Activated CD4-positive, alpha-beta memory T cell treated with anti-CD3 and anti-CD28 coated beads for 36 hours (primary cell): ENCODE measurements around the gene DNER. TPM values are rescaled to one million over a fixed set of nuclear protein-coding genes. Genes with fewer than 3 reads are reported as not detected.
"Not testable (repeated sequence)": the region's sequence is repeated elsewhere in the genome, so short reads cannot be mapped to it uniquely, and the experiment has no call there.

Experiments
- CTCF ChIA-PET: fragments of 350-600 bp; sonication (Branson Sonifier 250); formaldehyde crosslinking; loops from one replicate; lab custom pipeline; 2021; ENCODE audit warnings: antibody characterized with exemption, inconsistent platforms; lab: Charles Lee
- POLR2A ChIA-PET: fragments of 350-600 bp; sonication (Branson Sonifier 250); formaldehyde crosslinking; loops from one replicate; lab custom pipeline; 2021; ENCODE audit warnings: antibody characterized with exemption; lab: Charles Lee
- DNase-seq: peaks from one replicate; pipeline ENCODE4 v3.0.0-alpha.2; 2020
- H3K27ac Mint-ChIP-seq: one replicate; pipeline ENCODE4 v1.8.0; 2021; ENCODE audit warnings: mixed read lengths
- H3K27me3 Mint-ChIP-seq: one replicate; pipeline ENCODE4 v1.8.0; 2021; ENCODE audit warnings: mixed read lengths
- H3K36me3 Mint-ChIP-seq: one replicate; pipeline ENCODE4 v1.8.0; 2021; ENCODE audit warnings: mixed read lengths
- H3K4me1 Mint-ChIP-seq: one replicate; pipeline ENCODE4 v1.8.0; 2021; ENCODE audit warnings: low read depth, mixed read lengths
- H3K4me3 Mint-ChIP-seq: one replicate; pipeline ENCODE4 v1.8.0; 2021; ENCODE audit warnings: mild to moderate bottlenecking, mixed read lengths
- H3K9me3 Mint-ChIP-seq: one replicate; pipeline ENCODE4 v1.8.0; 2021; ENCODE audit warnings: mixed read lengths
- intact Hi-C: fragments of 100-400 bp; cut with micrococcal nuclease; formaldehyde crosslinking; loops from one replicate; pipeline ENCODE4 v1.15.1; 2023
- total RNA-seq, 2 experiments: library from RNA; stranded (reverse); gene quantifications; one replicate each; pipeline ENCODE4 v1.2.3, GENCODE V29; 2021

Gene DNER
- total RNA-seq, 2 experiments from 2014 or later, result not detected

- Mint-ChIP-seq H3K36me3 (no peaks in the 10 kb centered on the region), H3K4me1 (no peaks in the 10 kb centered on the region), H3K27ac (no peak overlapping the region), H3K9me3 (no peaks in the 10 kb centered on the region), H3K27me3 (peaks cover 6% of the 10 kb centered on the region), H3K4me3 (no peak overlapping the region)
- no peak for DNase-seq
- CTCF ChIA-PET, result no interaction called here
- POLR2A ChIA-PET, result no interaction called here
- intact Hi-C loops, result no loop called here
Measured at GRCh38 chr2:229629039-229629438, 85.3 kb downstream of the DNER start.

- H3K27ac Mint-ChIP-seq, result no peak overlapping the region
- no peak overlapping the region for H3K4me3 Mint-ChIP-seq
- no peak for DNase-seq
- H3K27me3 Mint-ChIP-seq, result peaks cover 6% of the 10 kb centered on the region
- ChIA-PET CTCF (no interaction called here), POLR2A (no interaction called here)
- H3K4me1 Mint-ChIP-seq, result no peaks in the 10 kb centered on the region
- intact Hi-C loops, result no loop called here
- no peaks in the 10 kb centered on the region for H3K36me3 Mint-ChIP-seq
- H3K9me3 Mint-ChIP-seq, result no peaks in the 10 kb centered on the region
Measured at GRCh38 chr2:229627728-229628127, 86.6 kb downstream of the DNER start.

GRCh38 chr2:229622495-229623355 lies 91.6 kb downstream of the DNER start:
- CTCF ChIA-PET, result no interaction called here
- H3K36me3 Mint-ChIP-seq, result no peaks in the 10 kb centered on the region
- intact Hi-C loops, result no loop called here
- no peak for DNase-seq
- H3K9me3 Mint-ChIP-seq, result no peaks in the 10 kb centered on the region
- no peak overlapping the region for H3K27ac Mint-ChIP-seq
- no peak overlapping the region for H3K4me3 Mint-ChIP-seq
- POLR2A ChIA-PET, result no interaction called here
- H3K27me3 Mint-ChIP-seq, result peaks cover 6% of the 10 kb centered on the region
- H3K4me1 Mint-ChIP-seq, result no peaks in the 10 kb centered on the region

- Mint-ChIP-seq H3K9me3 (no peaks in the 10 kb centered on the region), H3K4me1 (no peaks in the 10 kb centered on the region), H3K27ac (no peak overlapping the region), H3K36me3 (no peaks in the 10 kb centered on the region), H3K27me3 (peaks cover 6% of the 10 kb centered on the region), H3K4me3 (no peak overlapping the region)
- DNase-seq, result no peak
- intact Hi-C loops, result no loop called here
- CTCF ChIA-PET, result no interaction called here
- POLR2A ChIA-PET, result no interaction called here
Measured at GRCh38 chr2:229620759-229621158, 93.6 kb downstream of the DNER start.

- Mint-ChIP-seq H3K27me3 (peaks cover 6% of the 10 kb centered on the region), H3K4me1 (no peaks in the 10 kb centered on the region), H3K27ac (no peak overlapping the region), H3K4me3 (no peak overlapping the region), H3K36me3 (no peaks in the 10 kb centered on the region), H3K9me3 (no peaks in the 10 kb centered on the region)
- CTCF ChIA-PET, result no interaction called here
- intact Hi-C loops, result no loop called here
- POLR2A ChIA-PET, result no interaction called here
- DNase-seq, result no peak
Measured at GRCh38 chr2:229620289-229620688, 94.1 kb downstream of the DNER start.

GRCh38 chr2:229616433-229616832 lies 97.9 kb downstream of the DNER start:
- intact Hi-C loops, result no loop called here
- Mint-ChIP-seq H3K4me1 (no peaks in the 10 kb centered on the region), H3K4me3 (no peak overlapping the region), H3K27me3 (peaks cover 3% of the 10 kb centered on the region), H3K9me3 (no peaks in the 10 kb centered on the region), H3K36me3 (no peaks in the 10 kb centered on the region), H3K27ac (no peak overlapping the region)
- ChIA-PET CTCF (no interaction called here), POLR2A (no interaction called here)
- no peak for DNase-seq

GRCh38 chr2:229614021-229614420 lies 100.3 kb downstream of the DNER start:
- CTCF ChIA-PET, intact Hi-C loops, DNase-seq, H3K4me3 Mint-ChIP-seq, H3K36me3 Mint-ChIP-seq, H3K27me3 Mint-ChIP-seq, H3K9me3 Mint-ChIP-seq, H3K27ac Mint-ChIP-seq, H3K4me1 Mint-ChIP-seq: not testable (repeated sequence)
- POLR2A ChIA-PET, result interaction anchor here (0.6 kb wide), 1 partner anchor 154 kb away, joined by 3 read pairs; no protein-coding TSS in a partner anchor

- no peak overlapping the region for H3K4me3 Mint-ChIP-seq
- no peaks in the 10 kb centered on the region for H3K4me1 Mint-ChIP-seq
- no peak overlapping the region for H3K27ac Mint-ChIP-seq
- POLR2A ChIA-PET, result no interaction called here
- no peaks in the 10 kb centered on the region for H3K9me3 Mint-ChIP-seq
- no peaks in the 10 kb centered on the region for H3K36me3 Mint-ChIP-seq
- CTCF ChIA-PET, result no interaction called here
- intact Hi-C loops, result no loop called here
- DNase-seq, result no peak
- no peaks in the 10 kb centered on the region for H3K27me3 Mint-ChIP-seq
Measured at GRCh38 chr2:229612384-229612971, 101.9 kb downstream of the DNER start.

- H3K9me3 Mint-ChIP-seq, result no peaks in the 10 kb centered on the region
- no peaks in the 10 kb centered on the region for H3K36me3 Mint-ChIP-seq
- intact Hi-C loops, result no loop called here
- CTCF ChIA-PET, result interaction anchor here (0.6 kb wide), 1 partner anchor 337 kb away, joined by 3 read pairs; no protein-coding TSS in a partner anchor
- H3K4me1 Mint-ChIP-seq, result no peaks in the 10 kb centered on the region
- no peak for DNase-seq
- no peak overlapping the region for H3K27ac Mint-ChIP-seq
- POLR2A ChIA-PET, result no interaction called here
- no peaks in the 10 kb centered on the region for H3K27me3 Mint-ChIP-seq
- H3K4me3 Mint-ChIP-seq, result no peak overlapping the region
Measured at GRCh38 chr2:229611360-229611759, 103.0 kb downstream of the DNER start.

- Mint-ChIP-seq H3K4me1 (no peaks in the 10 kb centered on the region), H3K27ac (no peak overlapping the region), H3K27me3 (no peaks in the 10 kb centered on the region), H3K4me3 (no peak overlapping the region), H3K36me3 (no peaks in the 10 kb centered on the region), H3K9me3 (no peaks in the 10 kb centered on the region)
- intact Hi-C loops, result no loop called here
- DNase-seq, result no peak
- POLR2A ChIA-PET, result no interaction called here
- CTCF ChIA-PET, result interaction anchor here (0.6 kb wide), 1 partner anchor 337 kb away, joined by 3 read pairs; no protein-coding TSS in a partner anchor
Measured at GRCh38 chr2:229610872-229611271, 103.5 kb downstream of the DNER start.

- H3K36me3 Mint-ChIP-seq, result no peaks in the 10 kb centered on the region
- no peak overlapping the region for H3K4me3 Mint-ChIP-seq
- H3K9me3 Mint-ChIP-seq, result no peaks in the 10 kb centered on the region
- POLR2A ChIA-PET, result no interaction called here
- intact Hi-C loops, result no loop called here
- no peaks in the 10 kb centered on the region for H3K4me1 Mint-ChIP-seq
- H3K27me3 Mint-ChIP-seq, result no peaks in the 10 kb centered on the region
- no peak for DNase-seq
- no peak overlapping the region for H3K27ac Mint-ChIP-seq
- CTCF ChIA-PET, result no interaction called here
Measured at GRCh38 chr2:229610333-229610732, 104.0 kb downstream of the DNER start.

- no peaks in the 10 kb centered on the region for H3K9me3 Mint-ChIP-seq
- H3K27me3 Mint-ChIP-seq, result peaks cover 18% of the 10 kb centered on the region
- no peak overlapping the region for H3K27ac Mint-ChIP-seq
- CTCF ChIA-PET, result no interaction called here
- intact Hi-C loops, result no loop called here
- no peaks in the 10 kb centered on the region for H3K4me1 Mint-ChIP-seq
- H3K4me3 Mint-ChIP-seq, result no peak overlapping the region
- POLR2A ChIA-PET, result no interaction called here
- DNase-seq, result no peak
- H3K36me3 Mint-ChIP-seq, result no peaks in the 10 kb centered on the region
Measured at GRCh38 chr2:229601936-229602335, 112.4 kb downstream of the DNER start.

- DNase-seq, result no peak
- ChIA-PET POLR2A (no interaction called here), CTCF (no interaction called here)
- intact Hi-C loops, result no loop called here
- H3K9me3 Mint-ChIP-seq, result no peaks in the 10 kb centered on the region
- H3K36me3 Mint-ChIP-seq, result no peaks in the 10 kb centered on the region
- H3K4me3 Mint-ChIP-seq, result no peak overlapping the region
- peaks cover 22% of the 10 kb centered on the region for H3K27me3 Mint-ChIP-seq
- no peak overlapping the region for H3K27ac Mint-ChIP-seq
- no peaks in the 10 kb centered on the region for H3K4me1 Mint-ChIP-seq
Measured at GRCh38 chr2:229601396-229601795, 113.0 kb downstream of the DNER start.
